IMR-90 (cell line): ENCODE measurements around the gene SVOPL. TPM values are rescaled to one million over a fixed set of nuclear protein-coding genes. Genes with fewer than 3 reads are reported as not detected.

Experiments used
- ATAC-seq: fragments of 200-7000 bp; cut with Tn5 transposase; 2 replicates; pipeline ENCODE4 v1.9.1; 2020; ENCODE audit warnings: low read depth, mild to moderate bottlenecking, moderate library complexity
- BruUV-seq: library from RNA; stranded (reverse); fragments of 400-500 nt; replicated peaks from 2 replicates; lab custom pipeline; 2021; lab: Mats Ljungman, UMichigan
- CTCF ChIA-PET: fragments of 300-600 bp; formaldehyde crosslinking; extraction: SDS; loops from one replicate; lab custom pipeline; 2021; ENCODE audit warnings: antibody characterized with exemption; lab: Yijun Ruan, JAX
- POLR2A ChIA-PET: fragments of 300-600 bp; sonication (Branson Sonifier 250); formaldehyde crosslinking; loops from one replicate; lab custom pipeline; 2022; ENCODE audit warnings: antibody characterized with exemption; ENCODE audit not compliant: unreplicated experiment; lab: Charles Lee
- DNase-seq: peaks from one replicate; pipeline ENCODE4 v3.0.0; 2013
- H2AFZ ChIP-seq: replicated peaks from 2 replicates; pipeline ENCODE3; 2013; ENCODE audit warnings: low read length, mild to moderate bottlenecking; ENCODE audit not compliant: poor library complexity
- H2AK5ac ChIP-seq: 2 replicates; pipeline ENCODE4 v1.6.1; 2013; ENCODE audit warnings: low read depth, low read length, inconsistent platforms
- H2AK9ac ChIP-seq: replicated peaks from 2 replicates; pipeline ENCODE3; 2013; ENCODE audit warnings: mild to moderate bottlenecking, low read depth, low read length, moderate library complexity; ENCODE audit not compliant: poor library complexity
- H2BK120ac ChIP-seq: 2 replicates; pipeline ENCODE4 v1.6.1; 2013; ENCODE audit warnings: low read depth, low read length, inconsistent platforms
- H2BK15ac ChIP-seq: 3 replicates; pipeline ENCODE4 v1.6.1; 2013; ENCODE audit warnings: low read depth, low read length, inconsistent platforms
- H2BK20ac ChIP-seq: 2 replicates; pipeline ENCODE4 v1.6.1; 2013; ENCODE audit warnings: low read depth, mild to moderate bottlenecking, inconsistent platforms, low read length, moderate library complexity
- H2BK5ac ChIP-seq: 2 replicates; pipeline ENCODE4 v1.6.1; 2013; ENCODE audit warnings: mild to moderate bottlenecking, low read depth, low read length, inconsistent platforms; ENCODE audit not compliant: poor library complexity, severe bottlenecking
- H3K14ac ChIP-seq: replicated peaks from 2 replicates; pipeline ENCODE4 v1.6.1; 2013; ENCODE audit warnings: low read depth, low read length, inconsistent platforms
- H3K18ac ChIP-seq: 2 replicates; pipeline ENCODE4 v1.6.1; 2013; ENCODE audit warnings: low read depth, low read length, control low read depth
- H3K23ac ChIP-seq: 2 replicates; pipeline ENCODE4 v1.6.1; 2013; ENCODE audit warnings: low read depth, low read length, inconsistent platforms
- H3K27ac ChIP-seq: 2 replicates; pipeline ENCODE4 v1.5.1; 2013; ENCODE audit warnings: mild to moderate bottlenecking, control low read depth, low read length; ENCODE audit not compliant: insufficient read depth
- H3K27me3 ChIP-seq: 2 replicates; pipeline ENCODE4 v1.6.1; 2013; ENCODE audit warnings: low read length; ENCODE audit not compliant: control insufficient read depth, insufficient read depth
- H3K36me3 ChIP-seq: 2 replicates; pipeline ENCODE4 v1.6.1; 2013; ENCODE audit warnings: low read length, mixed read lengths; ENCODE audit not compliant: control insufficient read depth, insufficient read depth
- H3K4ac ChIP-seq: 2 replicates; pipeline ENCODE4 v1.6.1; 2013; ENCODE audit warnings: low read depth, low read length, inconsistent platforms
- H3K4me1 ChIP-seq: 2 replicates; pipeline ENCODE4 v1.6.1; 2013; ENCODE audit warnings: low read length, mixed read lengths; ENCODE audit not compliant: control insufficient read depth, insufficient read depth
- H3K4me2 ChIP-seq: 2 replicates; pipeline ENCODE4 v1.6.1; 2013; ENCODE audit warnings: low read depth, mild to moderate bottlenecking, control low read depth, low read length, moderate library complexity
- H3K4me3 ChIP-seq: 2 replicates; pipeline ENCODE4 v1.5.1; 2013; ENCODE audit warnings: low read depth, mild to moderate bottlenecking, control low read depth, low read length, moderate library complexity; ENCODE audit not compliant: insufficient read depth
- H3K56ac ChIP-seq: 2 replicates; pipeline ENCODE4 v1.6.1; 2013; ENCODE audit warnings: low read length, inconsistent platforms; ENCODE audit not compliant: insufficient read depth; ENCODE audit errors: extremely low read depth
- H3K79me1 ChIP-seq, 2 experiments: 2 replicates each; pipeline ENCODE4 v1.6.1; 2013; ENCODE audit warnings: low read length in 2 of 2, inconsistent platforms in 1 of 2, low read depth in 1 of 2
- H3K9ac ChIP-seq: 2 replicates; pipeline ENCODE4 v1.6.1; 2013; ENCODE audit warnings: low read depth, low read length, control low read depth
- H3K9me1 ChIP-seq: 2 replicates; pipeline ENCODE4 v1.6.1; 2013; ENCODE audit warnings: low read length, inconsistent platforms; ENCODE audit not compliant: insufficient read depth
- H3K9me3 ChIP-seq: 2 replicates; pipeline ENCODE4 v1.6.1; 2013; ENCODE audit warnings: low read length; ENCODE audit not compliant: control insufficient read depth, insufficient read depth
- H4K20me1 ChIP-seq: 2 replicates; pipeline ENCODE4 v1.6.1; 2013; ENCODE audit warnings: low read length, inconsistent platforms; ENCODE audit not compliant: insufficient read depth
- H4K5ac ChIP-seq: 2 replicates; pipeline ENCODE4 v1.6.1; 2013; ENCODE audit warnings: mild to moderate bottlenecking, low read depth, low read length, control low read depth
- H4K8ac ChIP-seq, 2 experiments: 2 replicates each; pipeline ENCODE4 v1.6.1; 2013; ENCODE audit warnings: low read depth in 2 of 2, low read length in 2 of 2, control low read depth in 1 of 2, inconsistent platforms in 1 of 2
- H4K91ac ChIP-seq: 2 replicates; pipeline ENCODE4 v1.6.1; 2013; ENCODE audit warnings: low read depth, low read length, inconsistent platforms; ENCODE audit not compliant: insufficient read depth
- BHLHE40 ChIP-seq: fragments of 150-350 bp; IDR thresholded peaks from 2 replicates; pipeline ENCODE4 v1.6.1; 2016; ENCODE audit warnings: mild to moderate bottlenecking, low read depth, low read length
- CEBPB ChIP-seq: IDR thresholded peaks from 2 replicates; pipeline ENCODE4 v1.6.1; 2012; ENCODE audit warnings: low read depth, low read length, improper control_type of control experiment
- CHD1 ChIP-seq: IDR thresholded peaks from 2 replicates; pipeline ENCODE4 v1.6.1; 2012; ENCODE audit warnings: low read depth, low read length, improper control_type of control experiment
- ELK1 ChIP-seq: fragments of 150-350 bp; IDR thresholded peaks from 2 replicates; pipeline ENCODE4 v1.6.1; 2016; ENCODE audit warnings: low read depth, mild to moderate bottlenecking, low read length, moderate library complexity, borderline replicate concordance
- FOS ChIP-seq: fragments of 150-350 bp; IDR thresholded peaks from 2 replicates; pipeline ENCODE4 v1.6.1; 2016; ENCODE audit warnings: low read depth, low read length
- MAFK ChIP-seq: IDR thresholded peaks from 2 replicates; pipeline ENCODE4 v1.6.1; 2012; ENCODE audit warnings: low read depth, low read length, improper control_type of control experiment
- NFE2L2 ChIP-seq: fragments of 150-350 bp; IDR thresholded peaks from 2 replicates; pipeline ENCODE4 v1.6.1; 2016; ENCODE audit warnings: low read depth, mild to moderate bottlenecking, low read length
- RAD21 ChIP-seq: IDR thresholded peaks from 2 replicates; pipeline ENCODE4 v1.6.1; 2012; ENCODE audit warnings: low read length, improper control_type of control experiment
- RCOR1 ChIP-seq: IDR thresholded peaks from 2 replicates; pipeline ENCODE4 v1.6.1; 2012; ENCODE audit warnings: mild to moderate bottlenecking, low read length, improper control_type of control experiment; ENCODE audit not compliant: insufficient replicate concordance
- RFX5 ChIP-seq: IDR thresholded peaks from 2 replicates; pipeline ENCODE4 v1.8.0; 2012; ENCODE audit warnings: low read depth, mild to moderate bottlenecking, low read length, moderate library complexity
- SMC3 ChIP-seq: fragments of 150-350 bp; IDR thresholded peaks from 2 replicates; pipeline ENCODE4 v1.6.1; 2016; ENCODE audit warnings: low read depth, mild to moderate bottlenecking, antibody characterized with exemption, low read length, moderate library complexity
- USF2 ChIP-seq: fragments of 150-350 bp; IDR thresholded peaks from 2 replicates; pipeline ENCODE4 v1.6.1; 2017; ENCODE audit warnings: mild to moderate bottlenecking, antibody characterized with exemption, low read length, low read depth
- WGBS, 2 experiments: methylation state at CpG; one replicate each; pipeline versions ENCODE4 v1.1.5 to v1.1.7; 2013; ENCODE audit warnings: missing lambda C conversion rate in 2 of 2; ENCODE audit not compliant: insufficient read length in 1 of 2; ENCODE audit errors: extremely low coverage in 2 of 2; 5-methylcytosine and 5-hydroxymethylcytosine counted together
- dilution Hi-C: fragments of 300-500 bp; cut with HindIII; formaldehyde crosslinking; loops from one replicate; pipeline ENCODE4 v1.14.3; 2018; ENCODE audit warnings: low sequenced_read_pairs; ENCODE audit not compliant: unreplicated experiment
- in situ Hi-C: fragments of 300-500 bp; cut with MboI; formaldehyde crosslinking; loops from 3 replicates; pipeline ENCODE4 v1.14.3; 2019; ENCODE audit warnings: low sequenced_read_pairs, inconsistent platforms, mixed read lengths
- intact Hi-C: fragments of 100-400 bp; cut with micrococcal nuclease; formaldehyde crosslinking; loops from 2 replicates; pipeline ENCODE4 v1.10.0; 2022
- polyA plus RNA-seq, 3 experiments: library from polyadenylated mRNA; depleted of rRNA; stranded (reverse); fragments of >200 nt; gene quantifications; 2 replicates each; pipeline ENCODE4 v1.2.3, GENCODE V29; 2012; ENCODE audit warnings: low replicate concordance in 1 of 3
- total RNA-seq: library from RNA; depleted of rRNA; stranded (reverse); fragments of >200 nt; gene quantifications from 2 replicates; pipeline ENCODE4 v1.2.3, GENCODE V29; 2012

The SVOPL gene
- total and polyA plus RNA-seq, 2 of the 4 experiments (the other 2 are of a cell fraction), result not detected

- no CpG with 5 or more reads among the region's 9 CpGs for WGBS, 2 experiments
- Histone ChIP-seq H2BK120ac (no peak overlapping the region), H3K27ac (no peak overlapping the region), H2AFZ (no peak overlapping the region), H3K4me3 (no peak overlapping the region), H3K4ac (no peak overlapping the region), H3K36me3 (no peaks in the 10 kb centered on the region), H2BK20ac (no peak overlapping the region), H3K4me2 (no peak overlapping the region), H4K8ac (no peak overlapping the region), H3K27me3 (no peaks in the 10 kb centered on the region), H3K9me3 (peaks cover 5% of the 10 kb centered on the region; the same call in 1 of the 2 replicates), H3K79me1 (no peaks in the 10 kb centered on the region), H2BK5ac (no peak overlapping the region), H3K23ac (no peak overlapping the region), H2BK15ac (no peak overlapping the region), H4K5ac (no peak overlapping the region), H2AK9ac (no peak overlapping the region), H3K4me1 (no peaks in the 10 kb centered on the region), H3K18ac (no peak overlapping the region), H4K20me1 (no peaks in the 10 kb centered on the region), H3K56ac (no peak overlapping the region), H3K9me1 (no peaks in the 10 kb centered on the region), H3K9ac (no peak overlapping the region), H4K91ac (no peak overlapping the region), H2AK5ac (no peak overlapping the region), H3K14ac (no peak overlapping the region)
- ATAC-seq, result no peak
- no peak for DNase-seq
- dilution Hi-C loops, result no loop called here
- in situ Hi-C loops, result no loop called here
- intact Hi-C loops, result no loop called here
- TF ChIP-seq BHLHE40 (no peak), RFX5 (no peak), RCOR1 (no peak), FOS (no peak), CEBPB (no peak), CHD1 (no peak), ELK1 (no peak), USF2 (no peak), SMC3 (no peak), MAFK (no peak), RAD21 (no peak), NFE2L2 (no peak)
- no TSS peak for BruUV-seq
- POLR2A ChIA-PET, result no interaction called here
- CTCF ChIA-PET, result no interaction called here
Observed at GRCh38 chr7:138712652-138713051, 11.5 kb upstream of the SVOPL start.
